Measurements from ENCODE around the gene GGA3. TPM values are rescaled to one million over a fixed set of nuclear protein-coding genes. Genes with fewer than 3 reads are reported as not detected.

GGA3 gene
- total and polyA plus RNA-seq, 10 of the 15 experiments (the other 5 are each of a cell fraction or from before 2014, with no cell fraction given): 7.0 to 57.5 (median 34.0) TPM

- TF ChIP-seq, protein P1, sequence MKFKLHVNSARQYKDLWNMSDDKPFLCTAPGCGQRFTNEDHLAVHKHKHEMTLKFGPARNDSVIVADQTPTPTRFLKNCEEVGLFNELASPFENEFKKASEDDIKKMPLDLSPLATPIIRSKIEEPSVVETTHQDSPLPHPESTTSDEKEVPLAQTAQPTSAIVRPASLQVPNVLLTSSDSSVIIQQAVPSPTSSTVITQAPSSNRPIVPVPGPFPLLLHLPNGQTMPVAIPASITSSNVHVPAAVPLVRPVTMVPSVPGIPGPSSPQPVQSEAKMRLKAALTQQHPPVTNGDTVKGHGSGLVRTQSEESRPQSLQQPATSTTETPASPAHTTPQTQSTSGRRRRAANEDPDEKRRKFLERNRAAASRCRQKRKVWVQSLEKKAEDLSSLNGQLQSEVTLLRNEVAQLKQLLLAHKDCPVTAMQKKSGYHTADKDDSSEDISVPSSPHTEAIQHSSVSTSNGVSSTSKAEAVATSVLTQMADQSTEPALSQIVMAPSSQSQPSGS (IDR thresholded peaks at IDR 0.05; ENCODE audit: low read length): no peak
- no peak for TF ChIP-seq SPI1 (IDR thresholded peaks at IDR 0.05; ENCODE audit: borderline replicate concordance, insufficient read depth, low read depth, low read length)
These were observed 6.2 kb upstream of the GGA3 start (continued) for GRCh38 chr17:75267411-75268232.

- Histone ChIP-seq H3K27ac (ENCODE audit: control insufficient read depth, insufficient read depth) (no peak overlapping the region), H3K27me3 (replicated peaks in 1 of 2; ENCODE audit: control insufficient read depth in 2 of 2, insufficient read depth in 2 of 2, low read length in 1 of 2) (no peaks in the 10 kb centered on the region), H3K9ac (ENCODE audit: control insufficient read depth, insufficient read depth, low read length) (no peak overlapping the region), H3K79me2 (ENCODE audit: control insufficient read depth, insufficient read depth, low read length) (peaks cover 39% of the 10 kb centered on the region), H4K20me1 (ENCODE audit: control insufficient read depth, insufficient read depth) (no peaks in the 10 kb centered on the region), H3K36me3 (ENCODE audit: control insufficient read depth in 2 of 2, insufficient read depth in 2 of 2, low read length in 1 of 2) (peaks cover 12 to 14% of the 10 kb centered on the region in 2 experiments), H3K9me3 (replicated peaks; ENCODE audit: control insufficient read depth, insufficient read depth, low read length) (no peaks in the 10 kb centered on the region), H3K4me1 (ENCODE audit: control insufficient read depth, insufficient read depth, low read length) (peaks cover 11% of the 10 kb centered on the region), H3K4me2 (ENCODE audit: control insufficient read depth, insufficient read depth) (no peak overlapping the region), H2AFZ (ENCODE audit: control insufficient read depth, low read depth, low read length) (no peak overlapping the region), H3K4me3 (no peak overlapping the region)
- BruUV-seq (replicated peaks): no TSS peak
- intact Hi-C loops (cut with micrococcal nuclease; ENCODE audit: unreplicated experiment) (loop anchor here (10.0 kb wide), 1 partner anchor 248 kb away; the partner anchor contains the start of genes CASKIN2 and TSEN54), in situ Hi-C loops (cut with MboI) (no loop called here)
- RAD21 ChIA-PET (ENCODE audit: unreplicated experiment): interaction anchor here (0.6 kb wide), 1 partner anchor 616 kb away, joined by 3 read pairs; no protein-coding TSS in a partner anchor
- FAIRE-seq (no peak), ATAC-seq (no peak), DNase-seq (ENCODE audit: low read depth, low spot score) (no peak)
- POLR2A ChIA-PET: no interaction called here
- 3% methylated on average over 2 of the region's 2 CpGs for WGBS (ENCODE audit: insufficient coverage, insufficient replicate concordance, low lambda C conversion rate, missing lambda C conversion rate)
- SMC1A ChIA-PET (ENCODE audit: uncharacterized antibody, unreplicated experiment): interaction anchor here (1.0 kb wide), 1 partner anchor 145 kb away, joined by 3 read pairs; no protein-coding TSS in a partner anchor
- TF ChIP-seq SPI1 (IDR thresholded peaks at IDR 0.05; ENCODE audit: borderline replicate concordance, insufficient read depth, low read depth, low read length): no peak
- TF ChIP-seq POU2F2 (IDR thresholded peaks at IDR 0.05; ENCODE audit: borderline replicate concordance, low read depth, low read length): no peak
- TF ChIP-seq SMAD5 (IDR thresholded peaks at IDR 0.05; ENCODE audit: low read depth): 0 out of 2 replicates have a peak, but pooled peaks have one; percentile 24
- no peak for TF ChIP-seq ZBTB40 (IDR thresholded peaks at IDR 0.05; ENCODE audit: borderline replicate concordance)
- TF ChIP-seq, protein P2, sequence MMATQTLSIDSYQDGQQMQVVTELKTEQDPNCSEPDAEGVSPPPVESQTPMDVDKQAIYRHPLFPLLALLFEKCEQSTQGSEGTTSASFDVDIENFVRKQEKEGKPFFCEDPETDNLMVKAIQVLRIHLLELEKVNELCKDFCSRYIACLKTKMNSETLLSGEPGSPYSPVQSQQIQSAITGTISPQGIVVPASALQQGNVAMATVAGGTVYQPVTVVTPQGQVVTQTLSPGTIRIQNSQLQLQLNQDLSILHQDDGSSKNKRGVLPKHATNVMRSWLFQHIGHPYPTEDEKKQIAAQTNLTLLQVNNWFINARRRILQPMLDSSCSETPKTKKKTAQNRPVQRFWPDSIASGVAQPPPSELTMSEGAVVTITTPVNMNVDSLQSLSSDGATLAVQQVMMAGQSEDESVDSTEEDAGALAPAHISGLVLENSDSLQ (IDR thresholded peaks at IDR 0.05): no peak
- 0 out of 2 replicates have a peak, but pooled peaks have one; percentile 18 for TF ChIP-seq MTA3 (IDR thresholded peaks at IDR 0.05; ENCODE audit: borderline replicate concordance, low read length)
- TF ChIP-seq NFIC (IDR thresholded peaks at IDR 0.05; ENCODE audit: low read depth, low read length): no peak
- CTCF ChIA-PET: interaction anchor here (2.4 kb wide), 1 partner anchor 305 kb away, joined by 7 read pairs; no protein-coding TSS in a partner anchor
These were observed 5.7 kb upstream of the GGA3 start for GRCh38 chr17:75267153-75267410.

All from GM12878 (cell line).